ENCODE results near the gene TRIM56. TPM values are rescaled to one million over a fixed set of nuclear protein-coding genes. Genes with fewer than 3 reads are reported as not detected.

Gene TRIM56
- total and polyA plus RNA-seq, 9 of the 15 experiments (the other 6 are each of a cell fraction or from before 2014, with no cell fraction given): 2.0 to 29.7 (median 11.6) TPM

DNA sequence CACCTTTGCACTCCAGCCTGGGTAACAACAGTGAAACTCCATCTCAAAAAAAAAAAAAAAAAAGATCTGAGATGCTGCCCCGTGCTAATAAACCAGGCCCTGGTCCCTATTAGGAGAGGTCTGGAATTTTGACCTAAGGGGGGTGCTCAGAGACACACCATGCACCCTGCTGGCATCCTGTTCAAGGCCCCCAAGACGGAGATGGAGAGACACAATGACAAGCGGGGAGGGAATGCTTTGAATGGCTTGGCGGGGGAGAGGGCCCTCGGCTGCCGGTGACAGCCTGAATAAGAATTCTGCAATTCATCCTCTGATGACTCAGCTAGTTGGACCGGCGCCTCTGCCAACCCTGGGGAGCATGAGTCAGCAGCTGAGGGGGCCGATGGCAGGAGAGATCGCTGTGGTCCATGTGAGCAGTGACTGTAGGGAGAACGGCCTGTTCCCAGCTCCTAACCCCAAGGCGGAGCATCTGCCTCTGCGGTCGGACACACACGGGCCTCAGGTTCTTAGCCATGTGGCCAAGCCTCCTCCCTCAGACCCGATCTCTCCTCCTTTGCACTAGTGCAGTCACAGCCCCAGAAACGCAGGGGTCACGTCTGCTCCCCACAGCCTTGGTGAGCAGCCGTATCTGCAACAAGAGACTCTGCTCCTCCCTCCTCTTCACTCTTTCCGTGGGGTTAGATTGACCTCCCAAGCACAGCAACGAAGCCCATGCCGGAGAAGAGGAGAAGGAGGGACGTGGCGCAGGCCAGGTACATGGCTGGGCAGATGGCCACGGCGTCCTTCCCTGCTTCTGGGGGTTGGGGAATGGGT is 14.9 kb downstream of the TRIM56 start (continued):
- TF ChIP-seq, protein P1, sequence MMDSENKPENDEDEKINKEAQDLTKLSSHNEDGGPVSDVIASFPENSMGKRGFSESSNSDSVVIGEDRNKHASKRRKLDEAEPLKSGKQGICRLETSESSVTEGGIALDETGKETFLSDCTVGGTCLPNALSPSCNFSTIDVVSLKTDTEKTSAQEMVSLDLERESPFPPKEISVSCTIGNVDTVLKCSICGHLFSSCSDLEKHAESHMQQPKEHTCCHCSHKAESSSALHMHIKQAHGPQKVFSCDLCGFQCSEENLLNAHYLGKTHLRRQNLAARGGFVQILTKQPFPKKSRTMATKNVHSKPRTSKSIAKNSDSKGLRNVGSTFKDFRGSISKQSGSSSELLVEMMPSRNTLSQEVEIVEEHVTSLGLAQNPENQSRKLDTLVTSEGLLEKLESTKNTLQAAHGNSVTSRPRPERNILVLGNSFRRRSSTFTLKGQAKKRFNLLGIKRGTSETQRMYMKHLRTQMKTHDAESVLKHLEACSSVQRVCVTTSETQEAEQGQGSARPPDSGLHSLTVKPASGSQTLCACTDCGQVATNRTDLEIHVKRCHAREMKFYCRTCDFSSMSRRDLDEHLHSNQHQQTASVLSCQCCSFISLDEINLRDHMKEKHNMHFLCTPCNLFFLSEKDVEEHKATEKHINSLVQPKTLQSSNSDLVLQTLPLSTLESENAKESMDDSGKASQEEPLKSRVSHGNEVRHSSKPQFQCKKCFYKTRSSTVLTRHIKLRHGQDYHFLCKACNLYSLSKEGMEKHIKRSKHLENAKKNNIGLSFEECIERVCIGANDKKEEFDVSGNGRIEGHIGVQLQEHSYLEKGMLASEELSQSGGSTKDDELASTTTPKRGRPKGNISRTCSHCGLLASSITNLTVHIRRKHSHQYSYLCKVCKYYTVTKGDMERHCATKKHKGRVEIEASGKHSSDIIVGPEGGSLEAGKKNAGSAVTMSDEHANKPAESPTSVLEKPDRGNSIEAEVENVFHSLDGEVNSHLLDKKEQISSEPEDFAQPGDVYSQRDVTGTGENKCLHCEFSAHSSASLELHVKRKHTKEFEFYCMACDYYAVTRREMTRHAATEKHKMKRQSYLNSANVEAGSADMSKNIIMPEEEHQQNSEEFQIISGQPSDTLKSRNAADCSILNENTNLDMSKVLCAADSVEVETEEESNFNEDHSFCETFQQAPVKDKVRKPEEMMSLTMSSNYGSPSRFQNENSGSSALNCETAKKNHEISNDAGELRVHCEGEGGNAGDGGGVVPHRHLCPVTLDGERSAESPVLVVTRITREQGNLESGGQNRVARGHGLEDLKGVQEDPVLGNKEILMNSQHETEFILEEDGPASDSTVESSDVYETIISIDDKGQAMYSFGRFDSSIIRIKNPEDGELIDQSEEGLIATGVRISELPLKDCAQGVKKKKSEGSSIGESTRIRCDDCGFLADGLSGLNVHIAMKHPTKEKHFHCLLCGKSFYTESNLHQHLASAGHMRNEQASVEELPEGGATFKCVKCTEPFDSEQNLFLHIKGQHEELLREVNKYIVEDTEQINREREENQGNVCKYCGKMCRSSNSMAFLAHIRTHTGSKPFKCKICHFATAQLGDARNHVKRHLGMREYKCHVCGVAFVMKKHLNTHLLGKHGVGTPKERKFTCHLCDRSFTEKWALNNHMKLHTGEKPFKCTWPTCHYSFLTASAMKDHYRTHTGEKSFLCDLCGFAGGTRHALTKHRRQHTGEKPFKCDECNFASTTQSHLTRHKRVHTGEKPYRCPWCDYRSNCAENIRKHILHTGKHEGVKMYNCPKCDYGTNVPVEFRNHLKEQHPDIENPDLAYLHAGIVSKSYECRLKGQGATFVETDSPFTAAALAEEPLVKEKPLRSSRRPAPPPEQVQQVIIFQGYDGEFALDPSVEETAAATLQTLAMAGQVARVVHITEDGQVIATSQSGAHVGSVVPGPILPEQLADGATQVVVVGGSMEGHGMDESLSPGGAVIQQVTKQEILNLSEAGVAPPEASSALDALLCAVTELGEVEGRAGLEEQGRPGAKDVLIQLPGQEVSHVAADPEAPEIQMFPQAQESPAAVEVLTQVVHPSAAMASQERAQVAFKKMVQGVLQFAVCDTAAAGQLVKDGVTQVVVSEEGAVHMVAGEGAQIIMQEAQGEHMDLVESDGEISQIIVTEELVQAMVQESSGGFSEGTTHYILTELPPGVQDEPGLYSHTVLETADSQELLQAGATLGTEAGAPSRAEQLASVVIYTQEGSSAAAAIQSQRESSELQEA (IDR thresholded peaks at IDR 0.05; ENCODE audit: low read depth): no peak
- TF ChIP-seq, protein P2, sequence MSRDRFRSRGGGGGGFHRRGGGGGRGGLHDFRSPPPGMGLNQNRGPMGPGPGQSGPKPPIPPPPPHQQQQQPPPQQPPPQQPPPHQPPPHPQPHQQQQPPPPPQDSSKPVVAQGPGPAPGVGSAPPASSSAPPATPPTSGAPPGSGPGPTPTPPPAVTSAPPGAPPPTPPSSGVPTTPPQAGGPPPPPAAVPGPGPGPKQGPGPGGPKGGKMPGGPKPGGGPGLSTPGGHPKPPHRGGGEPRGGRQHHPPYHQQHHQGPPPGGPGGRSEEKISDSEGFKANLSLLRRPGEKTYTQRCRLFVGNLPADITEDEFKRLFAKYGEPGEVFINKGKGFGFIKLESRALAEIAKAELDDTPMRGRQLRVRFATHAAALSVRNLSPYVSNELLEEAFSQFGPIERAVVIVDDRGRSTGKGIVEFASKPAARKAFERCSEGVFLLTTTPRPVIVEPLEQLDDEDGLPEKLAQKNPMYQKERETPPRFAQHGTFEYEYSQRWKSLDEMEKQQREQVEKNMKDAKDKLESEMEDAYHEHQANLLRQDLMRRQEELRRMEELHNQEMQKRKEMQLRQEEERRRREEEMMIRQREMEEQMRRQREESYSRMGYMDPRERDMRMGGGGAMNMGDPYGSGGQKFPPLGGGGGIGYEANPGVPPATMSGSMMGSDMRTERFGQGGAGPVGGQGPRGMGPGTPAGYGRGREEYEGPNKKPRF (IDR thresholded peaks at IDR 0.05; ENCODE audit: low read depth, low read length): no peak
- TF ChIP-seq, protein P3, sequence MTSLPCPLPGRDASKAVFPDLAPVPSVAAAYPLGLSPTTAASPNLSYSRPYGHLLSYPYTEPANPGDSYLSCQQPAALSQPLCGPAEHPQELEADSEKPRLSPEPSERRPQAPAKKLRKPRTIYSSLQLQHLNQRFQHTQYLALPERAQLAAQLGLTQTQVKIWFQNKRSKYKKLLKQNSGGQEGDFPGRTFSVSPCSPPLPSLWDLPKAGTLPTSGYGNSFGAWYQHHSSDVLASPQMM (CRISPR knock-in tag; IDR thresholded peaks at IDR 0.05): no peak
- TF ChIP-seq TEAD2 (tag; IDR thresholded peaks at IDR 0.05): no peak
- peak; percentile 73; the same call in 1 of the 2 replicates for TF ChIP-seq KAT7 (CRISPR knock-in tag; IDR thresholded peaks at IDR 0.05; ENCODE audit: borderline replicate concordance)
- TF ChIP-seq, protein P4, sequence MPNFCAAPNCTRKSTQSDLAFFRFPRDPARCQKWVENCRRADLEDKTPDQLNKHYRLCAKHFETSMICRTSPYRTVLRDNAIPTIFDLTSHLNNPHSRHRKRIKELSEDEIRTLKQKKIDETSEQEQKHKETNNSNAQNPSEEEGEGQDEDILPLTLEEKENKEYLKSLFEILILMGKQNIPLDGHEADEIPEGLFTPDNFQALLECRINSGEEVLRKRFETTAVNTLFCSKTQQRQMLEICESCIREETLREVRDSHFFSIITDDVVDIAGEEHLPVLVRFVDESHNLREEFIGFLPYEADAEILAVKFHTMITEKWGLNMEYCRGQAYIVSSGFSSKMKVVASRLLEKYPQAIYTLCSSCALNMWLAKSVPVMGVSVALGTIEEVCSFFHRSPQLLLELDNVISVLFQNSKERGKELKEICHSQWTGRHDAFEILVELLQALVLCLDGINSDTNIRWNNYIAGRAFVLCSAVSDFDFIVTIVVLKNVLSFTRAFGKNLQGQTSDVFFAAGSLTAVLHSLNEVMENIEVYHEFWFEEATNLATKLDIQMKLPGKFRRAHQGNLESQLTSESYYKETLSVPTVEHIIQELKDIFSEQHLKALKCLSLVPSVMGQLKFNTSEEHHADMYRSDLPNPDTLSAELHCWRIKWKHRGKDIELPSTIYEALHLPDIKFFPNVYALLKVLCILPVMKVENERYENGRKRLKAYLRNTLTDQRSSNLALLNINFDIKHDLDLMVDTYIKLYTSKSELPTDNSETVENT (CRISPR knock-in tag; IDR thresholded peaks at IDR 0.05): peak; percentile 24; the same call in 1 of the 2 replicates
- TF ChIP-seq, protein P5, sequence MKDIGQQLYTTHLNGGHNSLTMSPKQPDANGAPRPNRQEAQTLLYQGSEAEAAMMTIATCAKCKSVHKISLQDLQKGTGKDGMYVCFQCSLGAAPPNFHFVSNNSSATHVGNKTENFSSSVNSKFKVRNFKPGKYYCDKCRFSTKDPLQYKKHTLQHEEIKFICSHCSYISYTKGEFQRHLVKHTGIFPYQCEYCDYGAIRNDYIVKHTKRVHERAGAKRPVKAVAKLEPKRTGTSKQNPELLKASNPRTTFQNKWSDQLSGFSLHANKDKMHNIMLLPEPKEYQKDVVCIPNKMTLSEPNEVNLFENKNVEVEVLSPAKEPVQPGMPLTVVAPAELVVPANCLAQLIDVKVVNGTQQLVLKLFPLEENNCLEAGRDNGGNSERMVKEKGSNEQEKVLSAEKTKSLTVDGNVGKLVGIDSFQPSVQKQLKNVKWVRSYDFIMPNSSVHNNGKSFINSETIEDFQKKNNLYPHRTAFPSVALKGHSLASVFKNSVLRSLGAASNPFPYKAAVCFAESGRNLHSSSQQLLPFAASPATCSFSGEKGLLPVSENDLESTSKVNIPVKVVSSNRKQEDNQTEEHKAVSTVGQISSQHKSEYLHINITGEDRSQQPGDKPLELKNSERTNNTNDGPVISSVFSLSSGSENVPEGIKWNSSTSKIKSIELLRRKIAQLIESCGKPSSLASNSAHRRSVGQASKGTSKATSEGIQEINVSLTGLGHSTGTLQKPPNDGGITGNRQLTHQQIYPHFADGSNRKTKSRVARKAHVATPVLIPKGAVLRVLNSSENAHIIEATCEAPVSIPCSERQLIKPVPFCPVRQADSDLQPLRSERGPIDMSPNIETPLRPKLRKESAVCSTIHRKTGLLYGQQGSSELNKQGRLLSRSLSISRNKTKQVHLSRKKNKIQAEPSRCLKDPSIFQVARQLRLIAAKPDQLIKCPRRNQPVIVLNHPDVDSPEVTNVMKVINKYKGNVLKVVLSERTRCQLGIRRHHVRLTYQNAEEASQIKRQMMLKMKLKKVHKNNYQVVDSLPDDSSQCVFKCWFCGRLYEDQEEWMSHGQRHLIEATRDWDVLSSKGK (CRISPR knock-in tag; IDR thresholded peaks at IDR 0.05): no peak

Measured in K562 (cell line).